ENCODE results near the gene RIC8B. TPM values are rescaled to one million over a fixed set of nuclear protein-coding genes. Genes with fewer than 3 reads are reported as not detected.

RIC8B gene
- total and polyA plus RNA-seq, 4 donors, result 5.8 to 21.4 (median 12.1) TPM

DNA sequence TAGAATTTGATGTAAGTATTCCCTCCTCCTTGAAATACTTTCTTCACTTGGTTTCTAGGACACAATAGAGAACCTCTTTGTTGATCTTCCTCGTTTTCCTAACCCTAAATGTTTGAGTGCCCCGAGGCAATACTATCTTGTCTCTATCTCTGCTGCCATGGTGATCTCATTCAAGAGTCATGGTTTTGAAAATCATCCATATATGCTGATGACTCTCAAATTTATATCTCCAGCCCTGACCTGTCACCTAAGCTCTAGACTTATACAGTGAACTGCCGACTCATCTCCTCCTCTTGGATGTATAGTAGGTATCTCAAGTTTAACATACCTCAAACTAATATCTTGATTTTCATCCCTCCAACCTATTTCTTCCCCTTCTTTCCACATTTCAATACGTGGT, 71.4 kb downstream of the RIC8B start:
- ATAC-seq (ENCODE audit: low FRiP score) (no peak), DNase-seq (no peak)
- Histone ChIP-seq H3K36me3 (ENCODE audit: control insufficient read depth in 1 of 2, insufficient read depth in 2 of 2, low read length in 1 of 2) (no peaks in the 10 kb centered on the region), H3K4me1 (ENCODE audit: control insufficient read depth in 1 of 2, insufficient read depth in 2 of 2, low read length in 2 of 2) (no peaks in the 10 kb centered on the region), H3K4me3 (ENCODE audit: low read length in 2 of 2) (no peak overlapping the region), H3K27ac (ENCODE audit: low read depth in 1 of 2, low read length in 2 of 2) (no peak overlapping the region), H3K27me3 (ENCODE audit: control insufficient read depth in 1 of 2, insufficient read depth in 2 of 2, low read length in 1 of 2) (no peaks in the 10 kb centered on the region), H3K9me3 (ENCODE audit: control insufficient read depth, low read length) (no peaks in the 10 kb centered on the region)
- 93 to 95% methylated on average over 4 of the region's 4 CpGs for WGBS, 2 donors
- intact Hi-C loops (cut with DNase I), result no loop called here

DNA sequence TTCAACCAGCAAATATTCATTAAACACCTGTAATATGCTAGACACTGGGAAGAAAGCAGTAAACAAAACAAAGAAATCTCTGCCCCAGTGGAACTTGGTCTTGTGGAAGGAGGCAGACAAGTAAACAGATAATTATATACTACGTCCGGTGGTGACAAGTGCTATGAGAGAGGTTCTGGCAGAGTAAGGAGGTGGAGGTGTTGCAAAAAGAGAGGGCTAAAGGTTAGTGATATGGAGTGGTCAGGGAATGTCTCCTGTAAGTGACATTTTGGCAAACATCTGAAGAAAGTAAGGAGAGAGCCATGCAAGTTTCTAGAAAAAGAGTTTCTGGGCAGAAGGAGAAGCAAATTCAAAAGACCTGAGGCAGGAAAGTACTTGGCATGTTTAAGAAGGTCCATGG, 73.4 kb downstream of the RIC8B start:
- intact Hi-C loops (cut with DNase I), result no loop called here
- 83 to 90% methylated on average over 2 of the region's 2 CpGs for WGBS, 2 donors

DNA sequence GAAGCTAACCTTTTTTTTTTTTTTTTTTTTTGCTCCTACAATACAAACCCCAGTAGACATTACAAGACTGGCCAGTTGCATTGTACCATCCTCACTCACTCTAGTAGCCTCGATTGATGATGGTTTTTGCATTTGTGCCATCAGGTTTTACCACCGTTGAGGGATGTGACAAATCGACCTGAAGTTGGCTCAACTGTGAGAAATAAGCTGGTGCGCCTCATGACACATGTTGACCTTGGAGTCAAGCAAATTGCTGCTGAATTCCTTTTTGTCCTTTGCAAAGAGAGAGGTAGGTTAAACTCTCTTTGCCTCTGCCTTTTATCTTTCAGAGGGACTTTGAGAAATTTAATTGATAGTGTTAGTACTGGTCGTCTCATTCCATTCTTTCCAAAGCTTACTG, 76.8 kb downstream of the RIC8B start:
- Histone ChIP-seq H3K36me3 (ENCODE audit: control insufficient read depth in 1 of 2, insufficient read depth in 2 of 2, low read length in 1 of 2) (no peaks in the 10 kb centered on the region), H3K4me3 (ENCODE audit: low read length in 2 of 2) (no peak overlapping the region), H3K9me3 (ENCODE audit: control insufficient read depth, low read length) (no peaks in the 10 kb centered on the region), H3K27ac (ENCODE audit: low read depth in 1 of 2, low read length in 2 of 2) (no peak overlapping the region), H3K4me1 (ENCODE audit: control insufficient read depth in 1 of 2, insufficient read depth in 2 of 2, low read length in 2 of 2) (no peaks in the 10 kb centered on the region), H3K27me3 (ENCODE audit: control insufficient read depth in 1 of 2, insufficient read depth in 2 of 2, low read length in 1 of 2) (no peaks in the 10 kb centered on the region)
- ATAC-seq (ENCODE audit: low FRiP score), result no peak
- 91 to 92% methylated on average over 5 of the region's 5 CpGs for WGBS, 2 donors
- intact Hi-C loops (cut with DNase I), result no loop called here
- no peak for DNase-seq

More for the DNA sequence above, 73.4 kb downstream of the RIC8B start:
- H3K27ac ChIP-seq (ENCODE audit: low read depth in 1 of 2, low read length in 2 of 2), result no peak overlapping the region
- no peaks in the 10 kb centered on the region for H3K9me3 ChIP-seq (ENCODE audit: control insufficient read depth, low read length)
- no peak overlapping the region for H3K4me3 ChIP-seq (ENCODE audit: low read length in 2 of 2)
- DNase-seq, result no peak
- no peaks in the 10 kb centered on the region for H3K27me3 ChIP-seq (ENCODE audit: control insufficient read depth in 1 of 2, insufficient read depth in 2 of 2, low read length in 1 of 2)
- no peak for ATAC-seq (ENCODE audit: low FRiP score)
- no peaks in the 10 kb centered on the region for H3K4me1 ChIP-seq (ENCODE audit: control insufficient read depth in 1 of 2, insufficient read depth in 2 of 2, low read length in 2 of 2)
- no peaks in the 10 kb centered on the region for H3K36me3 ChIP-seq (ENCODE audit: control insufficient read depth in 1 of 2, insufficient read depth in 2 of 2, low read length in 1 of 2)

DNA sequence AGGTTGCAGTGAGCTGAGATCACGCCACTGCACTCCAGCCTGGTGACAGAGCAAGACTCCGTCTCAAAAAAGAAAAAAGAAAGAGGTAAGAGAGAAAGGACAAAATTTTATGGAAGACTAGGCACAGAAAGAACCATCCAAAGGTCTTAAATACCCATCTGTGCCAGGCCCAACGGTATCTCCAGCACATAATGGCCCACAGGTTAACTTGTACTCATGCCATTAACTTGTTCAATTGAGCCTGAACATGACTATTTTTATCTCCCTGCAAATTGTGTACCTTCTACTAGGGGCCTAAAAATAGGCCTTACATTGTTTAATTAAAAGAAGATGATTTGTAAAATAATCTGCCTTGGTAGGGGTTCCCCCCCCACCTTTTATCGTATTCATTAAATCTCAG, 80.2 kb downstream of the RIC8B start:
- Histone ChIP-seq H3K36me3 (ENCODE audit: control insufficient read depth in 1 of 2, insufficient read depth in 2 of 2, low read length in 1 of 2) (no peaks in the 10 kb centered on the region), H3K4me1 (ENCODE audit: control insufficient read depth in 1 of 2, insufficient read depth in 2 of 2, low read length in 2 of 2) (no peaks in the 10 kb centered on the region), H3K27ac (ENCODE audit: low read depth in 1 of 2, low read length in 2 of 2) (no peak overlapping the region), H3K4me3 (ENCODE audit: low read length in 2 of 2) (no peak overlapping the region), H3K27me3 (ENCODE audit: control insufficient read depth in 1 of 2, insufficient read depth in 2 of 2, low read length in 1 of 2) (no peaks in the 10 kb centered on the region), H3K9me3 (ENCODE audit: control insufficient read depth, low read length) (no peaks in the 10 kb centered on the region)
- 95% methylated on average over 4 of the region's 4 CpGs for WGBS, 2 donors
- intact Hi-C loops (cut with DNase I), result no loop called here
- DNase-seq (no peak), ATAC-seq (ENCODE audit: low FRiP score) (no peak)

DNA sequence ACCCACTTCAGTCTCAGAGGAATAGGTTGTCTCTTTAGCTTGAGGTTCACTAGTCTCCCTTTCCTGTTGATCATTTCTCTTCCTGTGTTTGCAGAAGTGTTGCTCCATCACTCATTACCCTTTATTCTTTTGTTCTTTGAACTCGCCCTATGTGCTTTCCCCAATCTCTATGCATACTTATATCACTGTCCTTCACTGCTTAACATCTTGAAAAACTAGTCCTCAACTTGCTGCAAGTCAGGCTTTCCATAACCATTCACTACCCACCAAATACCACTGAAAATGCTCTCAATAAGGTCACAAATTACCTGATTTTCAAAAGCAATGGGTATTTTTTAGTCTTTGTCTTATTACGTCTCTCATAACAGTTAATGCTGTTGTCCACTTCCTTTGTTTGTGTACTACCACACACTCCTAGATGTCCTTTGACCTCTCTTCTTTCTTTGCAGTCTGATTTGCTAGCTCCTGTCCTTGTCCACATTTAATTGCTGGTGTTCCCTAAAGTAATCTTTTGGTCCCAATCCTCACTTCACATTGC, 80.8 kb downstream of the RIC8B start:
- H3K36me3 ChIP-seq (ENCODE audit: control insufficient read depth in 1 of 2, insufficient read depth in 2 of 2, low read length in 1 of 2), result no peaks in the 10 kb centered on the region
- no peaks in the 10 kb centered on the region for H3K4me1 ChIP-seq (ENCODE audit: control insufficient read depth in 1 of 2, insufficient read depth in 2 of 2, low read length in 2 of 2)
- no peaks in the 10 kb centered on the region for H3K9me3 ChIP-seq (ENCODE audit: control insufficient read depth, low read length)
- ATAC-seq (ENCODE audit: low FRiP score), result no peak
- no peaks in the 10 kb centered on the region for H3K27me3 ChIP-seq (ENCODE audit: control insufficient read depth in 1 of 2, insufficient read depth in 2 of 2, low read length in 1 of 2)
- no peak overlapping the region for H3K27ac ChIP-seq (ENCODE audit: low read depth in 1 of 2, low read length in 2 of 2)
- DNase-seq, result no peak
- H3K4me3 ChIP-seq (ENCODE audit: low read length in 2 of 2), result no peak overlapping the region
- intact Hi-C loops (cut with DNase I), result no loop called here
- WGBS, 2 donors, result 91 to 93% methylated on average over 2 of the region's 2 CpGs

DNA sequence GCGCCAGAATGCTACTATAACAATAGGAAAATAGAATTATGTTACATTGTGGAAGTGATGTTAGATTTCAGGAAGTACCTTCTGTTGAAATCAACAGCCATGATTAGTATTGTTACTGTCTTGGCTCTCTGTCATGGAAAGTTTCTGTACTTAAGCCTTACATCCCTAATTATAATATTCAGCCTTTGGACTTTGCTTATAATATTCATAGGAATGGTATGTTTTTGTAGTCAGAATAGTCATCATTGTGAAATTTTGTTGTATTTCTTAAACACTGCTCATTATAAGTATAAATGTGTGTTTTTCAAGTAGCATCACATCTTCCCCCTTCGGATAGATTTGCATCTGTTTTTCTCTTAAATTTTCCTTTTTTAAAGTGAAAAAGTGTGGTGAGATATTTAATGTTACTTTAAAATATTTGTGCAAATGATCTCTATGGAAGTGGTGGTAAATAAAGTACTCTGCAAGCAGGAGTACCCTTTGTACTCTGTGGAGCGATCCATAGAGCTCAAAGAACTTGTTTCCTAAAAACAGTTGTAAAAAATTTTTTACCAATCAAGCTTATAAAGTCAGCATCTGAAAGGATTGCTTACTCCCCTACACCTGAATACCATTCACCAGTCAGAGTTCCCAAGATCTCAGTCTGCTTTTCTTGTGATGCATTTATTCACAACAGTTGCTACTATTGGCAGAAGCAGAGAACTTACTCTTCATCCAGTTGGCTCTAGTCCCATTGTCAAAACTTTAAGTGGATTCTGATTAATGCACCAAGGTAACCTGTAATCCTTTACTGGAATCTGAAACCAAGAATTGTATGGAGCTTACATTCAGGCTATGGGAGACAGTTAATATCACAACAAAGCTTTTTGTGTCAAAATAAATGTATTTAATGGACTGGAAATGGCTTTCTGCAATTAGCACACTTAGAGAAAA, 87.8 kb downstream of the RIC8B start:
- H3K4me3 ChIP-seq (ENCODE audit: low read length in 2 of 2), result no peak overlapping the region
- DNase-seq (no peak), ATAC-seq (ENCODE audit: low FRiP score) (no peak)
- intact Hi-C loops (cut with DNase I), result no loop called here
- no peaks in the 10 kb centered on the region for H3K27me3 ChIP-seq (ENCODE audit: control insufficient read depth in 1 of 2, insufficient read depth in 2 of 2, low read length in 1 of 2)
- H3K27ac ChIP-seq (ENCODE audit: low read depth in 1 of 2, low read length in 2 of 2), result no peak overlapping the region
- WGBS, 2 donors, result 88 to 92% methylated on average over 3 of the region's 3 CpGs
- peaks cover 0 to 3% of the 10 kb centered on the region in 2 donors for H3K4me1 ChIP-seq (ENCODE audit: control insufficient read depth in 1 of 2, insufficient read depth in 2 of 2, low read length in 2 of 2)
- no peaks in the 10 kb centered on the region for H3K36me3 ChIP-seq (ENCODE audit: control insufficient read depth in 1 of 2, insufficient read depth in 2 of 2, low read length in 1 of 2)
- H3K9me3 ChIP-seq (ENCODE audit: control insufficient read depth, low read length), result no peaks in the 10 kb centered on the region

DNA sequence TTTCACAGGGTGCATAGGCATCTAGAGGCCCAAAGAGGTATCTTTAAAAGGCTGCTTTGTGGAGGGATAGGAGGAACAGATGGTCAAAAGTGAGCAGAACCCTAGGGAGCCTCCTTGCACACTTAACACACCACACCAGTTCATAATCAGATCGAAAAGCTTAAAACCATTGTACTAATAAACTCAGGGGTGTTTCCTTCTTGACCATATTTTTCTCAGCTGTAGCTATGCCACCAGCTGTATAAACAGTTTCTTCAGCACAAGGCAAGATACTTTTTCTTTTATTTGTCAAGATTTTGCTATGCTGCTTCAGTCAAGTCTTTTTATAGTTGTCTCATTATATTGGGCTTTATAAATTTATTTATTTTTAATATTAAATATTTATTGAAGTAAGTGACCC, 88.7 kb downstream of the RIC8B start:
- intact Hi-C loops (cut with DNase I), result no loop called here
- no peak for DNase-seq
- 13 to 18% methylated on average over 1 of the region's 1 CpG for WGBS, 2 donors

DNA sequence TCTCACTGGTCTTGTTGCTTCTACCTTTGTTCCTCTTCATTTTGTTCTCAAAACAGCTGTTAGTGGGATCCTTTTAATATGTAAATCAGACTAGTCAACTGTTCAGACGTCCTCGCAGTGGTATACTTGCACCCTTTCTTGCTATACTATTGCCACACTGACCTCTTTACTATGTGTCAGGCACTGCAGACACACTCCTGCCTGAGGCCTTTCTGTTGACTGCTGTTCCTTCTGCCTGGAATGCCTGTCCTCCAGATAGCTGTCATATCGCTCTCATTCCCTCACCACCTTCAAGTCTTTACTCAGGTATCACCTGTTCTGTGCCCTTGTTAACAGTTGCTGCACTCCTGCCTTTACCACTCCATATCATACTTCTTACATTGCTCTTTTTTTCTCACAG, 91.2 kb downstream of the RIC8B start:
- H3K27me3 ChIP-seq (ENCODE audit: control insufficient read depth in 1 of 2, insufficient read depth in 2 of 2, low read length in 1 of 2), result no peaks in the 10 kb centered on the region
- H3K36me3 ChIP-seq (ENCODE audit: control insufficient read depth in 1 of 2, insufficient read depth in 2 of 2, low read length in 1 of 2), result no peaks in the 10 kb centered on the region
- H3K4me1 ChIP-seq (ENCODE audit: control insufficient read depth in 1 of 2, insufficient read depth in 2 of 2, low read length in 2 of 2), result peaks cover 0 to 3% of the 10 kb centered on the region in 2 donors
- H3K9me3 ChIP-seq (ENCODE audit: control insufficient read depth, low read length), result no peaks in the 10 kb centered on the region
- no peak overlapping the region for H3K4me3 ChIP-seq (ENCODE audit: low read length in 2 of 2)
- H3K27ac ChIP-seq (ENCODE audit: low read depth in 1 of 2, low read length in 2 of 2), result peak overlapping the region in 1 of 2 donors; percentile 21
- WGBS, 2 donors, result 79 to 88% methylated on average over 3 of the region's 3 CpGs
- intact Hi-C loops (cut with DNase I), result no loop called here
- DNase-seq, result no peak
- no peak for ATAC-seq (ENCODE audit: low FRiP score)

More for the DNA sequence above, 88.7 kb downstream of the RIC8B start:
- H3K27me3 ChIP-seq (ENCODE audit: control insufficient read depth in 1 of 2, insufficient read depth in 2 of 2, low read length in 1 of 2), result no peaks in the 10 kb centered on the region
- no peaks in the 10 kb centered on the region for H3K9me3 ChIP-seq (ENCODE audit: control insufficient read depth, low read length)
- H3K36me3 ChIP-seq (ENCODE audit: control insufficient read depth in 1 of 2, insufficient read depth in 2 of 2, low read length in 1 of 2), result no peaks in the 10 kb centered on the region
- H3K27ac ChIP-seq (ENCODE audit: low read depth in 1 of 2, low read length in 2 of 2), result no peak overlapping the region
- no peak for ATAC-seq (ENCODE audit: low FRiP score)
- no peak overlapping the region for H3K4me3 ChIP-seq (ENCODE audit: low read length in 2 of 2)
- peaks cover 0 to 3% of the 10 kb centered on the region in 2 donors for H3K4me1 ChIP-seq (ENCODE audit: control insufficient read depth in 1 of 2, insufficient read depth in 2 of 2, low read length in 2 of 2)
